HG02943 (cell line): ENCODE results near the gene ZDHHC5.
"Not testable (repeated sequence)": the region's sequence is repeated elsewhere in the genome, so short reads cannot be mapped to it uniquely, and the experiment has no call there.

Source experiments
- ATAC-seq: cut with Tn5 transposase; IDR thresholded peaks from one replicate; pipeline ENCODE4 v1.9.1; 2021; ENCODE audit warnings: mild to moderate bottlenecking, low read depth, moderate library complexity; ENCODE audit not compliant: unreplicated experiment

Gene ZDHHC5

GRCh38 chr11:57643802-57644201, 24.1 kb upstream of the ZDHHC5 start:
- no peak for ATAC-seq

GRCh38 chr11:57644748-57645688, 22.9 kb upstream of the ZDHHC5 start:
- peak; percentile 55 for ATAC-seq

DNA sequence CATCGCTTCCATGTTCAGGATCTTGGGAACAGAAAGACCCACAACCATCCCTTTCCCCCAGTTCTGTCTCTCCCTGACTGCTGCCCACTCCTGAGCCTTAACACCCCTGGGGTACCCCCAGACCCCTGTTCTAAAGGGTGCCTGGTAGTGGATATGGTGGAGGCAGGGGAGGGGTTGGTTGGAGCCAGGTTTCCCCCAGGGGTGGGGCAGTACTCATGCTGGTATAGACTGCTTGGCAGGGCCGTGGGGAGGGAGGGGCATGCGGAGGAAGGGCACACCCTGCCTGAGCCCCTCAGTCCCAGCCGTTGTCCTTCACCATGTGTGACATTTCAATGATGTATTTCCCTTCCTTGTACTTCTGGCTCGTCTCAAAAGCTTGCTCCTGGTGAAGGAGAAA, 22.2 kb upstream of the ZDHHC5 start:
- ATAC-seq = no peak

DNA sequence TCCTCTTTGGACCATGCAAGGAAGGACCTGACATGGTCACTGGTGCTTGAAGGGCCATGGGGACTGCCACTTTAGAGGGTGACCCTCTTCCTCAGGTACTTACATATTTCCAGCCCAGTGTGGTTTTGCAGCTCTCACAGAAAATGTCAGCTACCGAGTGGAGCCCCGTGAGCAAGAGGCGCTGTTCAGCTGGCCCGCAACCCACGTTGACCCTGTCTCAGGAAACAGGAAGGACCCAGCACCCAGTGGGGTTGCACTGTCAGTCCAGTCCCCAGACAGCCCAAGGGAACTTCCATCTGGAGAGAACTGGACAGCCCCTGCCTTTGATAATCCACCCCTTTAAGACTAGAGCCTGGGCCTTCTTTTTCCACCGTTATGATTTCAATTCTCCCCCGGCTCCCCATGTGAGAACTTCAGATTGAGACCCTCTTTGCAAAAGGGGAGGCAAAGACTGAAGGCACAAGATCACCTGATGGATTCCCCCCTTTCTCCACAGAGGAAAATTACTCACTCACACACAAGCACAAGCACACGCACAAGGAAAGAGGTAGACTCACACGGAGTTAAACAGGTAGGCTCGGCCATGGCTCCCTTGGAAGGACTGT, 21.6 kb upstream of the ZDHHC5 start:
- no peak for ATAC-seq

DNA sequence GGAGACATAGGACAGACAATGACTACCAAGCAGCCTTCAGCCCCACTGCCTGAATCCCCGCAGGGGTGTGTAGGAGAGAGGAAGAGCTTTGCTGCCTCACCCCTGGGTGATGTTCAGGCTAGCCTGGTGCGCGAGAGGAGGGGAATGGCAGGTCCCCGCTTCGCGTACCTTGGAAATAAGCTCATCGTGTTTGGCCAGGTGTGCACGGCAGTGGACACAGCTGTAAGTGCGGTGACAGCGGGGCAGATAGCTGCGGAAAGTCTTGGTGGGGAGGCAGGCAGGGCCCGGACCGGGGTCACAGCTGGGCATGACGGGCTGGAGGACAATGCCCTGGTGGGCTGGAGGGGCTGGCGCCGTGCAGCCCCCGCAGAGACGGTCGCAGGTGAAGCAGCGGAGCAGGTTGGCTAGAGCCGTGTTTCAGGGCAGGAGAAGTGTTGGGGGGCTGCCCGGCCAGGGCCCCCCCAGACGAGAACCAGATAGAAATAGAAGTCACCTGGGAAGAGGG, 21.1 kb upstream of the ZDHHC5 start:
- ATAC-seq = no peak

DNA sequence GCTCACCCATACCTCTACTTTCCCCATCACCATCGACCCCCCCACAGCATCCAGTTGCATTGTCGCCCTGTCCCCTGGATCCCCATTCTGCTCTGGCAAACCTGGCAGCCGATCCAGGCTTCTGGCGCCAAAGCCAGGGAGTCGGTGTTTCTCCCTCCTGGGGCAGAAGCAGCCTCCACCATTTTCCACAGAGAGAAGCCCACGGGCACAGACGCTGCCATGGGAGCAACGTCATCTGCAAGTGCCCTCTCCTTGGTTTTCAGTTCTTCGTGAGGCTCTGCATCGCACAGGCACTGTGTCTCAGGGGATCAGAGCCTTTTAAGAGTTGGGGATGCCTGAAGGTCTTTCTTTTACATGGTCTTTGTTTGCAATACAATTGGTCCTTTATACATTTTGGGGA, 20.5 kb upstream of the ZDHHC5 start:
- ATAC-seq = no peak

DNA sequence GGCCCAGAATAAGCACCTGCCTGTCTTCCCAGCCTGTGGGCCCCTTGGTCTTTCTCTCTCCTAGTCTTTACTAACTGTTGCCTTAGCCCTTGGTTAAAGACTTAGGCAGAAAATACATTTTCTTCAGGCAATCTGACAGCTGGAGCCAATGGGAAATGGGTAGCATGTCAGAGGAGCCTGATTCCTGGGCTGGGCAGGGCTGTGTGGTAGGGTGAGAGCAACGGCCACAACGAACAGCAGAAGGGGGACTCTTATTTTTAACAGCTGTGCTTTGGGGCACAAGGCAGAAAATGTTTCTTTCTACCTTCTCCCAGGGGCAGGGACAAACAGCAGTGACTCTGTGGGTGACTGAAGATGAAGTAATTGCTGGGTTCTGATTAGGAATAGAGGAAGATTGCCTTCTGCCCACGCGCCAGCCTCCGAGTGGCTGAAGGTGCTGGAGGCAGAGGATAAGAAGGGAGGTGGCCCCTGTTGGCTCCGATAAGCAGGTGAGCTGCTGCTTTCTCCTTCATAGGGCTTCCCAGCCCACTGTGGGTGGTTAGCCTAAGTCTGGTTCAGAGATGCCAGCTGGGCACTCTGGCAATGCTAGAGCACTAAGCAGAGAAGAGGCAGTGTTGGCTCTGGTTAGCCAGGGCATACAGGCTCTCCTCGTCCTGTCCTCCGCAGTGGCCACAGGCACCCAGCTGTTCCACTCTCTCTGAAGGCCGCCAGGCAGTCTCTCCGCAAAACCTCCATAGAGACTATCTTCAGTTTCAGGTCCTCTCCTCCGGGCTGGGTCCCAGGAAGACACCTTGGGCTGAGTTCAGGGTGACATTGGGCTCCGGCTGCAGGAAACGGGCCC, 19.7 kb upstream of the ZDHHC5 start:
- no peak for ATAC-seq

GRCh38 chr11:57648801-57649735, 18.8 kb upstream of the ZDHHC5 start:
- ATAC-seq = no peak

DNA sequence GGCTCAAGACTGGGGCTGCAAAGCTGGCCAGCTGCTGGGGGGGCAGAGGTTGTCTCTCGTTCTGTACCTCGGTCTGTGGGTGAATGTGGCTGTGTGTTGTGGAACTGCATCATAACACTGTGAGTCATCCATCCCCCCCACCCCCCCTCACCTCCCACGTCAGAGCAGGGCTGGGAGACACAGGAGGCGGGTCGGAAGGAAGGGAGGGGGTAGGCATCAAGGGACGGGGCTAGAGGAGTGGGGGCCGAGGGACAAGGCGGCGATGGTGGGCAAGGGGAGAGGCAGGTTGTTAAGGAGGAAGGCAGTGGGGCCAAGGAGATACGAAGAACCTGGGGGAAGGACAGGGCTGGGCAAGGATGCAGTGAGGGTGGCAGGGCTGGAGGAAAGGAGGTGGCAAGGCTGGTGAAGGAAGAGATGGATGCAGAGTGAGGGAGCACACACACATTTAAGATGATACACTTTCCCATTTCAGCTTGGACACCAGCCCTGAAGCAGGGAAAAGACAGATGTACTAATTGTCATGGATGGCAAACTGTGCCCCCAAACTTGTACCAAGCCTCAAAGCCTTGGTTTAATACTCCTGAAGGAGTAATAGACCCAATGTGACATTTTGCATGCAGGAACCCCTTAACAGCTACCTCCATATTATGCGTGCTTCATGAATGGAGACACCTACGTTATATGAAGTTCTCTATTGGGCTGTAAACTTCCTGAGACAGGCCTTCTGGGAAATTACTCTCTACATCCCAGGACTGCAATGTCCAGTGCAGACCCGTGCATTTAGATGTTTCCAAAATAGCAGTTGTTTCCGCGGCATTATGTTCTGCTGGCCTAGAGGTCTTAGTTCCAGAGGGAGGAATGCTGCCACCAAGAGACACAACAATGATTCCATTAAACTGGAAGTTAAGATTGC, 17.8 kb upstream of the ZDHHC5 start, which contains the start of gene YPEL4:
YPEL4 (minus strand) TSS at position 87 of the 913 bp plus-strand sequence. CDS start 2,805 bp downstream, outside the sequence.
- ATAC-seq = no peak

DNA sequence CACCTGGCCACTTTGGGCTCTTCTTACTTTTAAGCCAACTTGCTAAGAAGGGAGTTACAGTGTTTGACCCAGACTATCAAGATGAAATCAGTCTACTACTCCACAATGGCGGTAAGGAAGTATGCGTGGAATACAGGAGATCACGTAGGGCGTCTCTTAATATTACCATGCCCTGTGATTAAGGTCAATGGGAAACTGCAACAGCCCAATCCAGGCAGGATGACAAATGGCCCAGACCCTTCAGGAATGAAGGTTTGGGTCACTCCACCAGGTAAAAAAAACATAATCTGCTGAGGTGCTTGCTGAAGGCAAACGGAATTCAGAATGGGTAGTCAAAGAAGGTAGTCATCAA, 17.2 kb upstream of the ZDHHC5 start:
- no peak for ATAC-seq

DNA sequence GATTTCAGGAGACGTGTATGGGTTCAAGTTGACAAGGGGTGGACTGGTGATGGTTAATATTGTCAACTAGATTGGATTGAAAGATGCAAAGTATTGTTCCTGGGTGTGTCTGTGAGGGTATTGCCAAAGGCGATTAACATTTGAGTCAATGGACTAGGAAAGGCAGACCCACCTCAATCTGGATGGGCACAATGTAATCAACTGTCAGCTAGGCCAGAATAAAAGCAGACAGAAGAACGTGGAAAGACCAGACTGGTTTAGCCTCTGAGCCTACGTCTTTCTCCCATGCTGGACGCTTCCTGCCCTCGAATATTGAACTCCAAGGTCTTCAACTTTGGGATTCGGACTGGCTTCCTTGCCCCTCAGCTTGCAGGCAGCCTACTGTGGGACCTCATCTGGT, 16.5 kb upstream of the ZDHHC5 start:
- ATAC-seq = no peak

DNA sequence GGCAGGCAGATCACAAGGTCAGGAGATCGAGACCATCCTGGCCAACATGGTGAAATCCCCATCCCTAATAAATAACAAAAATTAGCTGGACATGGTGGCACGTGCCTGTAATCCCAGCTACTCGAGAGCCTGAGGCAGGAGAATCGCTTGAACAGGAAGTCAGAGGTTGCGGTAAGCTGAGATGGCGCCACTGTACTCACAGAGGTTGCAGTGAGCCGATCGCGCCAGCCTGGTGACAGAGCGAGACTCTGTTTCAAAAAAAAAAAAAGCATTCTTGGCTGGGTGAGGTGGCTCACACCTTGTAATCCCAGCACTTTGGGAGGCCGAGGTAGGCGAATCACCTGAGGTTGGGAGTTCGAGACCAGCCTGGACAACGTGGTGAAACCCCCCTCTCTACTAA, 15.7 kb upstream of the ZDHHC5 start:
- ATAC-seq = not testable (repeated sequence)

GRCh38 chr11:57652662-57653061, 15.3 kb upstream of the ZDHHC5 start:
- ATAC-seq = no peak

DNA sequence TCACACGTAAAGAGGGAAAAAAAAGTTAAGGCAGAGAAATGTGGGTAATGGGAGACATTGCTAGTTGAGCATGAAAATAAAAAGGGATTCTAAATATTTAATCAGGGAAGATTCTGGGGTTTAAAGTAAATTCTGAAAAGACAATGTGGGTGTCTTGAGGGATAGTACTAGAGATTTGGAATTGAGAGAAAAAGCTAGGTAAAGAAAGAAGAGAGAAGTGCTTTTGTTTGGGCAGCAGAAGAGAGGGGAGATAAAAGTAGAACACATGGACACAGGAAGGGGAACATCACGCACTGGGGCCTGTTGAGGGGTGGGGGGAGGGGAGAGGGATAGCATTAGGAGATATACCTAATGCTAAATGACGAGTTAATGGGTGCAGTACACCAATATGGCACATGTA, 14.8 kb upstream of the ZDHHC5 start:
- no peak for ATAC-seq

GRCh38 chr11:57656885-57657193, 11.1 kb upstream of the ZDHHC5 start:
- ATAC-seq = no peak

GRCh38 chr11:57657194-57658022, 10.5 kb upstream of the ZDHHC5 start, which contains the start of gene CLP1:
CLP1 (plus strand) TSS chr11:57657762; CDS start chr11:57659477, 1,715 bp downstream.
- ATAC-seq = peak; percentile 99

DNA sequence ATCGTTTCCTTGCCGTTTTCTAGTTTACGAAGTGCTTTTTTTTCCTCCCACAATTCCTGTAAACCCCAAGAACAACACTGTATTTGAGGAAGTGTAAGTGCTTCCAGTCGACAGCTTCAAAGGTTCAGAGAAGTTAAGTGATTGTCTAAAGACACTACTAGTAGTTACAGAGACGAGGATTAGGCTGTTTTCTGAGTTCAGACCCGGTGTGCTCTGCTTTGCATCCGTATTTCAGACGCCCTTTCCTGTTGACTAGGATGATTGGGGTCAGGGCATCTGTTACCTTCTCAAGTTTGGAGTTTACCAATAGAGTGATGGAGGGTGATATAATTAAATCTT, 9.9 kb upstream of the ZDHHC5 start:
- ATAC-seq = no peak

GRCh38 chr11:57659669-57660068, 8.2 kb upstream of the ZDHHC5 start:
- ATAC-seq = no peak
